GM18519 (cell line): ENCODE data around the gene TRIM22.
"Not testable (repeated sequence)": the region's sequence is repeated elsewhere in the genome, so short reads cannot be mapped to it uniquely, and the experiment has no call there.

ENCODE experiments used
- ATAC-seq: cut with Tn5 transposase; IDR thresholded peaks from one replicate; pipeline ENCODE4 v1.9.1; 2021; ENCODE audit warnings: mild to moderate bottlenecking, moderate library complexity; ENCODE audit not compliant: unreplicated experiment, low FRiP score

The TRIM22 gene, protein sequence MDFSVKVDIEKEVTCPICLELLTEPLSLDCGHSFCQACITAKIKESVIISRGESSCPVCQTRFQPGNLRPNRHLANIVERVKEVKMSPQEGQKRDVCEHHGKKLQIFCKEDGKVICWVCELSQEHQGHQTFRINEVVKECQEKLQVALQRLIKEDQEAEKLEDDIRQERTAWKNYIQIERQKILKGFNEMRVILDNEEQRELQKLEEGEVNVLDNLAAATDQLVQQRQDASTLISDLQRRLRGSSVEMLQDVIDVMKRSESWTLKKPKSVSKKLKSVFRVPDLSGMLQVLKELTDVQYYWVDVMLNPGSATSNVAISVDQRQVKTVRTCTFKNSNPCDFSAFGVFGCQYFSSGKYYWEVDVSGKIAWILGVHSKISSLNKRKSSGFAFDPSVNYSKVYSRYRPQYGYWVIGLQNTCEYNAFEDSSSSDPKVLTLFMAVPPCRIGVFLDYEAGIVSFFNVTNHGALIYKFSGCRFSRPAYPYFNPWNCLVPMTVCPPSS

DNA sequence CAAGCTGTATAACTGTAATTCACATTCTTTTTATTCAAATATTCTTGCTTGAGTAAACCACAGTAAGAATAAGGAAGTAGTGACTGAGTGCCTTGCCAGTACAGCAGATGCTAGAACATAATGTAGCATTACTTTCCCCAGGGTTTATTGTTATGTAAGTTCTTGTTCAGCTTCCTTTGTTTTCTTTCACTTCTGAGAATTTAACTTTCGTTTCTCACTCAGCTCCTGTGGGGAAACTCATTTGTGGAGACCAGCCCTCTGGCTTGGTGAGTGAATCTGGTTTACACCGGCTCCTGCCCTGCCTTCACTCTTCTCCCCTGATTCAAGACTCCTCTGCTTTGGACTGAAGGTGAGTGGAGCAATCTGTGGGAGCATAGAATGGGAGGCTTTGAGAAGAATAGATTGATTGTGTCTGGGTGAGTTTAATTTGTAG, at the start of gene TRIM22:
Gene TRIM22, plus strand, starts transcription at position 240 of the 433 bp plus-strand sequence. CDS start 6,443 bp downstream, outside the sequence.
- peak; percentile 85 for ATAC-seq

- no peak for ATAC-seq
Observed at GRCh38 chr11:5639953-5640352, 49.6 kb upstream of the TRIM22 start.

DNA sequence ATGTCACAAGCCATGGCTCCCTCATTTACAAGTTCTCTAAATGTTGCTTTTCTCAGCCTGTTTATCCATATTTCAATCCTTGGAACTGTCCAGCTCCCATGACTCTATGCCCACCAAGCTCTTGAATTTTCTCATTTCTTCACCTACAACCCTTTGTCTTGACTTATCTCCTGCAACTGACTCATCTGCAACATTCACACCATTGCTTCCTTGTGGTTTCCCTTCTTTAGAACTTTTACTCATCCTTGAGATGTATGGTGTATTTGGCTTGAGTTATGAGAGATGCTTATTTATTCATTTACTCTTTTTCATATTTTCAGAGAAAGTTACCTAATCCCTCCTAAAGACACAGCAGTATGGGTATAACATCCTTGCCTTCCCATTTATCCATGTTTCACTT, 46.0 kb upstream of the TRIM22 start:
- no peak for ATAC-seq

DNA sequence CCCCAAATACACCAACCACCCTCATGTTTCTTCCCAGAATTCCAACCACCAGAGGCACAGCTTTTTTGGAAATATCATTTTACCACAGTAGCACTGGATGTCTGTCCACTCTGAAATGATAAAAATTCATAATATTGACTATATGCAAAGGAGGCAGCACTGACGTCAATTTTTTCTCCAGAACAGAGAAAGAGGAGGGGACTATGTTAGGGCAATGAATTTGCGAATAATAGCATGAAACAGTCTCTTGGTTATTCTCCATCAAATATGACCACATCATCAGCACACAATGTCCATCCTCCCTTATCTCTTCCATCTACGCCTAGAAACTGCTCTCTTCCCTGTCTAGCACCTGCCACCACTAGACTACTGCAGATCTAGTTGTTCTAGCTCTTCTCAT, 43.5 kb upstream of the TRIM22 start:
- ATAC-seq, result no peak

DNA sequence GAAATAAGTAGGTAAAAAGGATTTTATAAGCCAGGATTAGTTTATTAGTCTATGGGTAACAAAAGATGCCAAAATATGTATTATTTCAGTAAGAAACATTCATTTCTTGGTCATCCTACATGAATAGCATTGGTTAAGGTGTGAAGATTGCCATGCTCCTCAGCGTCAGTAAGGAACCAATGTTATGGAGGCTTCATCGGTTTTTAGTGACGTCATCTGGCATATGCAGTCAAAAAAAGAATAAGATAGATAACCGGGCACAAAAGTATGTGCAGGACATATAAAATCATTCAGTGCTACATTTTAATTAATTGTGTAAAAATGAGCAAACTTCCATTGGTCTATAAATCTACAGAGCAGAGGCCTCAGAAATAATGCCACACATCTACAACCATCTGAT, 34.1 kb upstream of the TRIM22 start:
- no peak for ATAC-seq

DNA sequence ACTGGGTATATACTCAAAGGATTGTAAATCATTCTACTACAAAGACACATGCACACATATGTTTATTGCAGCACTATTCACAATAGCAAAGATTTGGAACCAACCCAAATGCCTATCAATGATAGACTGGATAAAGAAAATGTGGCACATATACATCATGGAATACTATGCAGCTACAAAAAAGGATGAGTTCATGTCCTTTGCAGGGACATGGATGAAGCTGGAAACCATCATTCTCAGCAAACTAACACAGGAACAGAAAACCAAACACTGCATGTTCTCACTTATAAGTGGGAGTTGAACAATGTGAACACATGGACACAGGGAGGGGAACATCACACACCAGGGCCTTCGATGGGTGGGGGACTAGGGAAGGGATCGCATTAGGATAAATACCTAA, 32.6 kb upstream of the TRIM22 start:
- ATAC-seq, result not testable (repeated sequence)

DNA sequence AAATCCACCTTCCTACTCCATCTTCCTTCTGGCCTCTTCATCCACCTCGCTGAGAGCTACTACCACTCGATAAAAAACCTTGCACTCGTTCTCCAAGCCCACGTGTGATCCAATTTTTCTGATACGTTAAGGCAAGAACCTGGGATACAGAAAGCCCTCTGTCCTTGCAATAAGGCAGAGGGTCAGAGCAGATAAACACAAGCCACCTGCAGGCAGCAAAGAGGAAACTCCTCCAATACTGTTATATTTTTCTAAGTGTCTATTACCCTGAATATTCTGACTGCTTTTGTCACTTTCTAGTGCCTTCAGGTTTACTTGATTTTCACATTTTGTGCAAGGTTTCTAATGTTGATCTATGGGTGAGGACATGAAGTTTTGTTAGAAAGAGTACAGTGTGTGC, 31.3 kb upstream of the TRIM22 start:
- no peak for ATAC-seq

- no peak for ATAC-seq
Observed at GRCh38 chr11:5663511-5663910, 26.1 kb upstream of the TRIM22 start.

DNA sequence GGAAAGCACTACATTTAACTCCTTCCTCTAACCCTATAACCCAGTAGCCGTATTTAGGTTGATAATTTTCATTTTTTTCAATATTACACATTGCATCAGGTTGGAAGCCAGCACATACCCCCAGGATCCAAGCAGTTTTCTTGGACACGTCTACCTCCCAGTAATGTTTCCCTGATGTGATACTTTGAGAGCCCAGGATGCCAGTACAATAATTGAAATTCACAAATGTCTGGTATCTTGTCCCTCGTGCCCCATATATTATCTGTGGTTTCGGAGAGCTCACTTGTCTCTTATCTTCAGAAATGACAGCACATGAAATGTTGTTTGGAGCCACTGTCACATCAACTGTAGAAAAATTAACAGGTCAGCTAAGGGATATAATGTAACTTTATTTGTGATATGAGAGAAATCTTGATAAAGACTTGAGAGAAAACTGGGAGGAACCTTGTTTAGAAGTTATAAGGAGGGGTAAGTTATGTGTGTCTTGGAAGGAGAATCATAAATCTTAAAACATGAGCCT, 24.5 kb upstream of the TRIM22 start:
- no peak for ATAC-seq

DNA sequence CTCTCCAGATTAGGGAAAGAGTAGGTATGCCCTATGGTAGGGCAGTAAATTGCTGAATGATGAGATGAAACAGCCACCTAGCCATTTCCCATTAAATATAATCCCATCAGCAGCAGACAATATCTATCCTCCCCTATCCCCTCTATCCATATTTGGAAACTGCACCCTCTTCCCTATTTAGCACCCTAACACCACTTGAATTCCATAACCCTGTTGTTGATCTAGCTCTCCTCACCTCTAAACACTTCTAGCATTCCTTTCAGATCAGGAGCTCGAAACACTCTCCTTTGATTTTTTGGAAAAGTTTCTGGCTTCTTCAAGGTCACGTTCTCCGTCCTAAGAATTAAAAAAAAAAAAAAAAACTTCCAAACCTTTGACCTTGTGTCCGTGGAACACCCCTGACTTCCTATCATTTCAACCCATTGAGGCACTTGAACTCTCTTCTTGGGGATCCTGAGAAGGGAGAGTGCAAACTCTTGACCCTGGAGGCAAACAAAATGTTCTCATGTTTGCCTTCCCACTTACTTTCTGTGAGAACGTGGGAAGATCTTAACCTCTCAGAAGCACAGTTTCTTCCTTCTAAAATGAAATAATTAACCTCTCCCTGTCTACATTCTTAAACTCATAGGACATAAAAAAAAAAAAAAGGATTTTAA, 23.7 kb upstream of the TRIM22 start:
- no peak for ATAC-seq

GRCh38 chr11:5666402-5666793, 23.2 kb upstream of the TRIM22 start:
- ATAC-seq, result no peak

DNA sequence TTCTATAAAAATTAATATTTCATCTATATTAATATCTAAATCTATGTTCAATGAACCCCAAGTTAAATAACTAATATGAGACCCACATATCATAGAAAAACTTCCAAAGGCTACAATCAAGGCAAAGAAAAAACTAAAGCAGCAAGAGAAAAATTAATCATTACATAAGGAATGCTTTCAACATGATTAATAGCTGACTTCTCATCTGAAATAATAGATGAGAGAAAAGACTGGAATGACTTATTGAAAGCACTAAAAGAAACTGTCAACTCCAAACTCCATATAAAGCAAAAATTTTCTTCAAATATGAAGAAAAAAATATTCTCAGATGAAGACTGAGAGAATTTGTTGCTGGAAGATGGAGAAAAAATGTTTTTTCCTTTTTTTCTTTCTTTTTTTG, 17.8 kb upstream of the TRIM22 start:
- no peak for ATAC-seq

DNA sequence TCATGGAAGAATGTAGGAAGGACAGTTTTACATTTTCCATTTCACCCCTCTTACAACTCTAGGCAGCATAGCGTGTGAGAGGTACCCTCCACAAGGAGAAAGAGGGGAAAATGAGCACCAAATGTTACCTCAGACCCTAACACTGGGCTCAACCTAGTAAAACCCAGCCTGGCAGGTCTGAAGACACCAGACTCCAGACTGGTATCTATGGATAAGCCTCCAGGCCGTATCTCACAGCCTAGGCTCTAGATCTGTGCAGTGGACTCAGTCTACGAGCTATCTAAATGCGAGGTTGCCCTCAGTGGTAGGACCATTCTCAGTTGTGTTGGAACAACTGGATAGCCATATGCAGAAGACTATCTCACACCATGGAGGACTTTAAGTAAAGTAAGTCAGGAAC, 15.2 kb upstream of the TRIM22 start:
- no peak for ATAC-seq

- no peak for ATAC-seq
Observed at GRCh38 chr11:5679811-5680210, 9.8 kb upstream of the TRIM22 start.

- not testable (repeated sequence) for ATAC-seq
Observed at GRCh38 chr11:5682890-5683441, 6.6 kb upstream of the TRIM22 start.

DNA sequence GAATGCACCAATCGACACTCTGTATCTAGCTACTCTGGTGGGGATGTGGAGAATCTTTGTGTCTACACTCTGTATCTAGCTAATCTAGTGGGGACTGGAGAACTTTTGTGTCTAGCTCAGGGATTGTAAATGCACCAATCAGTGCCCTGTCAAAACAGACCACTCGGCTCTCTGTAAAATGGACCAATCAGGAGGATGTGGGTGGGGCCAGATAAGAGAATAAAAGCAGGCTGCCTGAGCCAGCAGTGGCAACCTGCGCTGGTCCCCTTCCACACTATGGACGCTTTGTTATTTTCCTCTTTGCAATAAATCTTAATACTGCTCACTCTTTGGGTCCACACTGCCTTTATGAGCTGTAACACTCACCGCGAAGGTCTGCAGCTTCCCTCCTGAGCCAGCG, 6.0 kb upstream of the TRIM22 start:
- not testable (repeated sequence) for ATAC-seq

- ATAC-seq, result peak; percentile 12
Observed at GRCh38 chr11:5684036-5684645, 5.4 kb upstream of the TRIM22 start.

- ATAC-seq, result peak; percentile 47
Observed at GRCh38 chr11:5684646-5685362, 4.8 kb upstream of the TRIM22 start, which contains the start of gene TRIM5. TSS of gene TRIM5 (minus strand) at chr11:5685074. CDS start at chr11:5680177, 4,897 bp downstream.

DNA sequence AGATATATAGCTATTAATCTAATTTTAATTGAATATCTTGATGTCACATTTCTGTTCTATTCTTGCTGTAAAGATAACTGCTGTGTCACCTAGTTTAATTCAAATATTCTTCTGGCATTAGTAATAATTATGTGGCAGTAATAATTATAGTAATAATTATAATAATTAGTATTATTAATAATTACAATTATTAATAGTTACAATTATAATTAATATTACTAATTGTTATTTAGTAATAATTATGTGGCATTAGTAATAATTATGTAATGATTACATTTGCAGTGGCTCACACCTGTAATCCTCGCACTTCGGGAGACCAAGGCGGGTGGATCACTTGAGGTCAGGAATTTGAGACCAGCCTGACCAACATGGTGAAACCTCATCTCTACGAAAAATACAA, 3.2 kb upstream of the TRIM22 start:
- ATAC-seq, result no peak

GRCh38 chr11:5688482-5688881, 1.1 kb upstream of the TRIM22 start:
- ATAC-seq, result no peak
